Measurements from ENCODE around the gene ADGRL3.

The ADGRL3 gene

GRCh38 chr4:61478340-61478739, 278.2 kb downstream of the ADGRL3 start:
- no peak for ATAC-seq

GRCh38 chr4:61485056-61485455, 284.9 kb downstream of the ADGRL3 start:
- ATAC-seq = no peak

More at GRCh38 chr4:61478340-61478739, 278.2 kb downstream of the ADGRL3 start:
- TF ChIP-seq TCF4 (CRISPR knock-in tag; IDR thresholded peaks at IDR 0.05; ENCODE audit: borderline replicate concordance) (peak; percentile 78), ZNF8 (CRISPR knock-in tag; IDR thresholded peaks at IDR 0.05) (no peak), SNAI2 (CRISPR knock-in tag; IDR thresholded peaks at IDR 0.05) (peak; percentile 61; the same call in 1 of the 2 replicates), PPARA (CRISPR knock-in tag; IDR thresholded peaks at IDR 0.05; ENCODE audit: borderline replicate concordance) (no peak), ZFP3 (CRISPR knock-in tag; IDR thresholded peaks at IDR 0.05) (0 out of 2 replicates have a peak, but pooled peaks have one; percentile 53), ZC3H10 (CRISPR knock-in tag; IDR thresholded peaks at IDR 0.05) (no peak), GLIS3 (CRISPR knock-in tag; IDR thresholded peaks at IDR 0.05) (no peak), RARB (CRISPR knock-in tag; IDR thresholded peaks at IDR 0.05) (no peak), POU6F1 (CRISPR knock-in tag; IDR thresholded peaks at IDR 0.05; ENCODE audit: borderline replicate concordance, low read depth) (no peak), ARNTL (CRISPR knock-in tag; IDR thresholded peaks at IDR 0.05; ENCODE audit: borderline replicate concordance, low read depth) (no peak), BACH2 (CRISPR knock-in tag; IDR thresholded peaks at IDR 0.05; ENCODE audit: borderline replicate concordance) (no peak), ISL1 (CRISPR knock-in tag; IDR thresholded peaks at IDR 0.05) (peak; percentile 98), CSRNP3 (CRISPR knock-in tag; IDR thresholded peaks at IDR 0.05) (0 out of 2 replicates have a peak, but pooled peaks have one; percentile 18), PATZ1 (CRISPR knock-in tag; IDR thresholded peaks at IDR 0.05; ENCODE audit: borderline replicate concordance) (0 out of 2 replicates have a peak, but pooled peaks have one; percentile 17)

GRCh38 chr4:61489927-61490326, 289.8 kb downstream of the ADGRL3 start:
- no peak for ATAC-seq
- TF ChIP-seq ZNF565 (CRISPR knock-in tag; conservative IDR thresholded peaks at IDR 0.05; ENCODE audit: low read depth) (no peak), PPARA (CRISPR knock-in tag; IDR thresholded peaks at IDR 0.05; ENCODE audit: borderline replicate concordance) (no peak), ZC3H10 (CRISPR knock-in tag; IDR thresholded peaks at IDR 0.05) (no peak), SNAI2 (CRISPR knock-in tag; IDR thresholded peaks at IDR 0.05) (no peak), POU6F1 (CRISPR knock-in tag; IDR thresholded peaks at IDR 0.05; ENCODE audit: borderline replicate concordance, low read depth) (no peak), CSRNP3 (CRISPR knock-in tag; IDR thresholded peaks at IDR 0.05) (no peak), ZFP3 (CRISPR knock-in tag; IDR thresholded peaks at IDR 0.05) (no peak), TOX (CRISPR knock-in tag; IDR thresholded peaks at IDR 0.05; ENCODE audit: borderline replicate concordance) (no peak), RARB (CRISPR knock-in tag; IDR thresholded peaks at IDR 0.05) (no peak), ARNTL (CRISPR knock-in tag; IDR thresholded peaks at IDR 0.05; ENCODE audit: borderline replicate concordance, low read depth) (no peak), ISL1 (CRISPR knock-in tag; IDR thresholded peaks at IDR 0.05) (no peak), CSDC2 (CRISPR knock-in tag; IDR thresholded peaks at IDR 0.05) (no peak), PATZ1 (CRISPR knock-in tag; IDR thresholded peaks at IDR 0.05; ENCODE audit: borderline replicate concordance) (no peak)

More at GRCh38 chr4:61485056-61485455, 284.9 kb downstream of the ADGRL3 start:
- no peak for TF ChIP-seq ZFP3 (CRISPR knock-in tag; IDR thresholded peaks at IDR 0.05)
- no peak for TF ChIP-seq CSRNP3 (CRISPR knock-in tag; IDR thresholded peaks at IDR 0.05)
- TF ChIP-seq ZFP30 (CRISPR knock-in tag; IDR thresholded peaks at IDR 0.05) = no peak
- no peak for TF ChIP-seq TOX (CRISPR knock-in tag; IDR thresholded peaks at IDR 0.05; ENCODE audit: borderline replicate concordance)
- no peak for TF ChIP-seq TCF4 (CRISPR knock-in tag; IDR thresholded peaks at IDR 0.05; ENCODE audit: borderline replicate concordance)
- no peak for TF ChIP-seq BACH2 (CRISPR knock-in tag; IDR thresholded peaks at IDR 0.05; ENCODE audit: borderline replicate concordance)
- TF ChIP-seq ZNF8 (CRISPR knock-in tag; IDR thresholded peaks at IDR 0.05) = no peak
- TF ChIP-seq CREB5 (CRISPR knock-in tag; IDR thresholded peaks at IDR 0.05; ENCODE audit: low read depth) = no peak
